Epidermal melanocyte (primary cell): ENCODE data around the gene BTG1.

Source experiments
- DNase-seq: peaks from one replicate; pipeline ENCODE4 v3.0.0; 2011; ENCODE audit warnings: low spot score; ENCODE audit not compliant: insufficient read length

BTG1 gene

DNA sequence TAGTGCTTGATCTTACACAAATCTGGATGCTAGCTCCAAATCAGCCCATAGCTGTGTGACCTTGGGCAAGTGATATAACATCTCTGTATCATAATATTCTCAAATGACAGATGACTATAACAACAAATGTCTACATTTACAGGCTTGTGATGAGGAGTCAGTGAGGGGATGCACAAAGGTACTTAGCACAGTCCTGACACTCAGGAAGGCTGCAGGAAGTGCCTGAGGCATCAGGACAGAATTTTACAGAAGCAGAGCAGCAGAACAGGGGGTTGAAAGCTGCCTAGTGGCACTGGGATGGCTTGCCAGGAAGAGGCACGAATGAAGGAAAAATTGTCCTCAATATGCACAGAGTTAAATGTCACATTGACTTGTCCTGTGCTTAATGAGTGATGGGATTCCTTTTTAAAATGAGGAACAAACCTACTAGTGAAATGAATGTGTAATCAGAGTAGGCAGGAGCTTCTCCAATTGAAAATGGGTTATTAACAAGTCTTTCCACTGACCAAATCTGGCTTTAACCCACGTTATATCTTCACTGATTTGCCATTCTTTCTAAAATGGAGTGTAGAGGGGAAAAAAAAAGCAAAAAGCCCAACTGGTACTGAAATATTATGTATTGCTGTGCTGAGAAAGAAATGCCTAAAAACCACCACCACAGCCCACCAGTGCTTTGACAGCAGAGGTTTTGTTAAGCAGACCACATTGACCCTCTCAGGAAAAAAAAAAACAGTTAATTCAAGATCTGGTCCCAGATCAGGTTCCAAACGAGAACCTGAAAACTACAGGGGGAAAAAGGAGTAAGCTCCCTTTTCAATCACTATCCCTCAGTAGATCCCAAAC, 11.6 kb downstream of the BTG1 start:
- DNase-seq: no peak

DNA sequence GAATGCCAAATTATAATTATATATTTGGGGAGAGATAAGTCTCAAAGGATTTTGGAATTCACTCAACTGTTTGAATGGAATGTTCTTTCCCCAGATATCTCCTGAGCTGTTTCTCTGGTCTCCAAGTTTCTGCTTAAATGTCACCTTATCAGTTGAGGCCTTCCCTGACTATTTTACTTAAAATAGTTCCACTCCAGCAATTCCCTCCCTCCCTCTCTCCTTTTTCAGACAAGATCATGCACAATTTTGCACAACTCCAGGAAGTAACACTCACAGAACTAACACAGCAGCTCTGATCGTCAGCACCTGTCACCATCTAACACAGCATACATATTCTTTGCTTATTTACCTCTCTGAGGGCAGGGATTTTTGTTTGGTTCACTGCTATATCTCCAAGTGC, 12.5 kb downstream of the BTG1 start:
- DNase-seq: no peak

DNA sequence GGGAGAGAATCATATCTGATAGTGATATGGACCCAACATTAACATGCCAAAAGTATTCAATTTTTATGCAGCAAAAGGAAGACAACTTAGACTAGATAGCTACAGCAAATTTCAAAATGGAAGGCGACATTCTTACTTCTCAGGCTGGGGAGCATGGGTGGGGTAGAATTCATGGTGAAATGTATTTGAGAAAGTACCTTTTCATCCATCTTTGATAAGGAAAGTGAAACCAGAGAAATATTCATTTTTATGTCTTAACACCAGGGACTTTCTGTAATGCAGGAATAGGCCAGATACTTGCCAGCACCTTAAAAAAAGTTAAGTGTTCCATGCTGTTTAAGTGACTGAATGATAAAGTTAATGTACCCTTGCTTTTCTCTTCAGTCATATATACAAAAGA, 13.4 kb downstream of the BTG1 start:
- DNase-seq: no peak

DNA sequence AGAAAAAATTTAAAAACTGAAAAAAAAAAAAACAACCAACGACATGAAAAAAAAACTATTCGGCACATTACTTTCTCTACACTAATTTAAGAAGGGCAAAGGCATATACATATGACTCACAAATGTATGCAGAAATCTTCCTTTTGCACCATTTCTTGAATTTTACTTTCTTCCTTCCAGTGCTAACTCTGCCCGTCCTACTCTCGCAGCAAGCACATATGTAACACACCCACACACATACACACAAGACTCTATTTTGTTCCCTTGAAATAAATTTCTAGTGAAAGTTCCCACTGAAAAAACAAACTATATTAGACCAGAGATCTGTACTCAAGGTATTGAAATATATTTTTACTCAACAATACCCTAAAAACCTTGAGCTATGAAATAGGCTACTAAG, 14.6 kb downstream of the BTG1 start:
- no peak for DNase-seq

DNA sequence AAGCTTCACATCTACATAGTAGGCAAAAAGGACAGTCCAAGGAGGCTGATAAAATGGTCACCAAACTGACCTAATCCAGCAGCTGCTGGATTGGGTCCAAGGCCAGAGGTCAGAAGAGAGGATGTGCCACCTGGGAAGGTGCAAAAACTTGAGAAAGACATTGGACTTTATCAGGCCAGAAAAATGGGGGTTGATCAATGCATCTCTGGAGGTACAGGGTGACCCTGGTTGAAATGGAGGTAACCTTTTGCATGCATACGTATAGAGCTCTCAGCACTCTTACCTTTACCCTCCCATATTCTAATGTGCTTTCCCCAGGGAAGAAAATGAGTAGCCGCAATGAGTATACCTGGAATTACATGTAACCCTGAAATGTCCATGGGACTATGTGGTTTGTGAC, 16.0 kb downstream of the BTG1 start:
- DNase-seq: no peak

DNA sequence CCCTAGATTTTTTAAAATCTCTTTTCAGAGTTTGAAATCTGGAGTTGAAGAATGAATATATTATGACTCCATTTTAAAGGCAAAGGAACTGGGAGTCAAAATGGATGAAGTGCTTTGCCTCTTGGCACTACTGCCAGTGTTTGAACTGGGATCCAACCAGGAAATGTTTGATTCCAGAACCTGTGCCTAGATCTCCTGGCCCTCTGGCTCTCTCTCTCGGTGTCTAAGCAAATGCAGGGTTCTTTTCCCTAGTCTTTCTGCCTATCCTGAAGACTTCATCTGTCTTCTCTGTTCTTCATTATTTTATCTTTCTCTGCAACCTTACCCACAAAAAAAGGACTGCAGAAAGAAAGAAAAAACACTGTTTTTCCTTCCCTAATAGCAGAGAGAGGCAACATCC, 17.0 kb downstream of the BTG1 start:
- no peak for DNase-seq

DNA sequence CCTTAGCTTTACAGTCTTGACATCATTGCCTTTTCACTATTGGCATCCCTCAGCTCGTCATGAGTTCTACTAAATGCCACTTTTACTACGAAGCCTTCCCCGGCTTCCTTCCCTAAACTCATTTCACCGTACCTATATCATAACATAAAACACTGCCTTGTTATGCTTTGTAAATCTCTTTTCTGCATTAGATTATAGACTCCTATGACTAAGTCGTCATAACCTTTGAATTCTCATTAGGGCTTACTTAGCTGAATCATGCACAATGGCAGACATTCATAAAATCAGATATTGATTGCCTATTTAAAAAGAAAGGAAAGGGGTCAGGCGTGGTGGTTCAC, 21.0 kb downstream of the BTG1 start:
- no peak for DNase-seq

DNA sequence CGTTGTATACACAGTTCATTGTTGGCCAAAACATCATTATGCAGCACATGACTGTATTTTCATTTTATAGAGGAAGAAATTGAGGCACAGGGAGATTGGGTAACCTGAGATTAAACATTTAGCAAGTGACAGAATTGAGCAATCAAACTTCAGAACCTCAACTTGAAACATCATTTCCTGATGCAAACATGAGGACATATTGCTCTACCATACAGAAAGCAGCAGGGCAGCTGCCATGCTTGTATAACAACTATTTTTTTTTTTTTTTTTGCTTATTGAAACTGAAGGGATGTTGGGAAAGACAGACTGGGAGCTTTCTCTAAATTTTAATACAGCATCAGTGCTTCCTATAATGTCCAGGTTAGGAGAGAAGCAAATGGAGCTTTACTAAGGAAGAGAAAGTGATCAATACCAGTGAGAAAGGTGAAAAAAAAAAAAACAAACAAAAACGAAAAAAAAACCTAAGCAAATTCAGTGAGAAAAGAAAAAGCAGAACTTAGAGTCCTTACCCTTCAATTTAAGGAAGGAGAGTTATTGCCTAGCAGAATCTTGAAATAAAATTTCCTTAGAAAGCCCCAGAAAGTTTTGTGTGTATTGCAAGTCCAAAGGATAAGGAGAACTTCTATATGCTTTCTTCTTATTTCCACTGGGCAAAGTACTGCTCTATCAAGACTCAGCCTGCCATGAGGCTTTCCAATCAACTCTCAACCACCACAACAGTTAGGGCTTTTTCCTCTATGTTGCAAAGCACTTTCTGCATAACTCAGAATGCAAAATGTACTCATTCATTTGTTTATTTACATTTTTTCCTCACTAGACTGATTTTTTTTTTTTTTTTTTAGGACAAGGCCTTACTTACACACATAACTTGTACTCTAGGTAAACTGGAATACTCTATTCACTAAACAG, 21.6 kb downstream of the BTG1 start:
- no peak for DNase-seq

DNA sequence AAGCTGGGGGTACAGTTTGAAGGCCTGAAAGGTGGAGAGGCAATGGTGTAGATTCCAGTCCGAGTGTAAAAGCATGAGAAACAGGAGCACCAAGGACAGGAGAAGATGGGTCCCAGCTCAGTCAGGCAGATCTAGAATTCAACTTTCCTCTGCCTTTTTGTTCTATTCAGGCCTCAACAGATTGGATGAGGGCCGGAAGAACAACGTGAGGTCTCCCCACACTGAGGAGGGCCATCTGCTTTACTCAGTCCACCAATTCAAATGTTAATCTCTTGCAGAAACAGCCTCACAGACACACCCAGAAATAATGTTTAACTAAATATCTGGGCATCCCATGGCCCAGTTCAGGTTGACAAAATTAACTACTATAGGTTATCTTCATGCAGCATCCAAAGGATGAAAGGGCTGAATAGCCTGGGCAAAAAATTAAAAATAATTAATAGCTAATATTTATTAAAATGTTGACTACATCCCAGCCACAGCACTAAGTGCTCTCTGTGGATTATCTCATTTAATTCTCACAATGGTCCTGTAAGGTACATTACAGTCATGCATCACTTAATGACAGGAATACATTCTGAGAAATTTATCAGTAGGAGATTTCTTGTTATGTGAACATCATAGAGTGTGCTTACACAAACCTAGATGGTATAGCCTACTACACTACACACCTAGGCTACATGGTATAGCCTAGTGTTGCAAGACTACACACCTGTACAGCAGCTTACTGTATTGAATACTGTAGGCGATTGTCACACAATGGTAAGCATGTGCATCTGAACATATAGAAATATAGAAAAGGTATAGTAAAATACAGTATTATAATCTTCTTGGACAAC, 22.5 kb downstream of the BTG1 start:
- DNase-seq: no peak

DNA sequence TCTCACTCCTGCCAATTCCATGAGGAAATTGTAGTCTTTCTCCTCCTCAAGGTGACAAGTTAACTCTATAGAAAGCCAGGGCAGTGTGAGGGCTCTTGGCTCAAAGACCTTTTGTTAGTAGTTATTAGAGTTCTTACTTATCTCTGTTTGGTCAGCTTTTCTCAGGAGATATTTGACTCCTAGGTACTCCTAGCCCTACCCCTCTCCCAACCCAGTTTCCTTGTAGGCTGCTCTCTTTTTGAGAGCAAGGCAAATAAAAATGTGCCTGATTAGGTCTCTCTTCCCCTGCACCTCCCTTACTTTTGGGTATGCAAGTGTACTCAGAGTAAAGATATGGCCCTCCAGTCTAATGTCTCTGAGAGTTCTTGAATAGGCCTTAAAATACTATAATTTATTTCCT, 23.8 kb downstream of the BTG1 start:
- no peak for DNase-seq

DNA sequence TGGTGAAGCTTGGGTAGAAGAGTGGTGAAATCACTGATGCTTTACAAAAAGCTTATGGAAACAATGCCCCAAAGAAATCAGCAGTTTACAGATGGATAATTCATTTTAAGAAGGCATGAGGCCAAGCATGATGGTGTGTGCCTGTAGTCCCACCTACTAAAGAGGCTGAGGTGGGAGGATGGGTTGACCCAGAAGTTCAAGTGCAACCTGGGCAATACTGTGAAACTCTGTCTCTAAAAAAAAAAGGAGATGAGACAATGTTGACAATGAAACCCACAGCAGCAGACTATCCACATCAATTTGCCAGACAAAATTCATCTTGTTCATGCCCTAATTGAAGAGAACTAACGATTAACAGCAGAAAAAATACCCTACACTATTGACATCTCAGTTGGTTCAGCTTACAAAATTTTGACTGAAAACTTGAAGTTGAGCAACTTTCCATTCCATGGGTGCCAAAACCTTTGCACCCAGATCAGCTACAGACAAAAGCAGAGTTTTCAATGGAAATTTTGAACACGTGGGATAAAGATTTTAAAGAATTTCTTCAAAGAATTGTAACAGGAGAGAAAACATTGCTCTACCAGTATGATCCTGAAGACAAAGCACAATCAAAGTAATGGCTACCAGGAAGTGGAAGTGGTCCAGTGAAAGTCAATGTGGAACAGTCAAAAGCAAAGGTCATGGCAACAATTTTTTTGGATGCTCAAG, 26.7 kb downstream of the BTG1 start:
- DNase-seq: no peak

DNA sequence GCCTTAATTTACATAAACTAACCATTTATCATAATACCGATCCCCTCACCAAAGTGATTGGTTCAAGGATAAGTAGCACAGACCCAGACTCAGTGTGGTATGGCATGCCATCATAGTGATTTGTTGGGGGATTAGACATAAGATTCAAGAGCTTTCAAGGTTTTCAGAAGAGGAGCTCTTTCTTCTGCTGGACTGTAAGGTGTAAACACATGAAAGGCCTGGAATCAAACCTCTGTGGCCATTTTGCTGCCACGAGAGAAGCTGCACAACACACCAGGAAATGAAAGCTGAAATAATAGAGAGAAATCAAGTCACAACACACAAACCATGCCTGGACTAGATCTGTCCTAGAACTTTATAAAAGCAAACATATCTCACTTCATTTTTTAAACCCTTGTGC, 30.8 kb downstream of the BTG1 start:
- DNase-seq: no peak

DNA sequence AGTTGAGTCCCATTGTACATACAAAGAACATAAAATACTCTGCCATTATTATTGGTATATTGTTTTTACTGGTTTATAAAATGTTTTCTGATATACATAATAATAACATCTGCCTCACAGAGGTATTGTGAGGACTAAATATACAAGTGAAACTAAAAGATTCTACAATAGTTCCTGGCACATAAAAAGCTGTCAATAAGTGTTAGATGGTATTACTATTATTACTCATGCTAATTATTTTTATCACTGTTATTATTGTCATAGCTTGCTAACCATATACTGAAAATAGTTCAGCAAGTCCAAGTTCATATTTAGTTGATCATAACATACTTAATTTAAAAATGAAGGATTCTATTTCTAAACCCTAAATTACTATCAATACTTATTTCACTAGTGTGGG, 34.4 kb downstream of the BTG1 start:
- DNase-seq: no peak

DNA sequence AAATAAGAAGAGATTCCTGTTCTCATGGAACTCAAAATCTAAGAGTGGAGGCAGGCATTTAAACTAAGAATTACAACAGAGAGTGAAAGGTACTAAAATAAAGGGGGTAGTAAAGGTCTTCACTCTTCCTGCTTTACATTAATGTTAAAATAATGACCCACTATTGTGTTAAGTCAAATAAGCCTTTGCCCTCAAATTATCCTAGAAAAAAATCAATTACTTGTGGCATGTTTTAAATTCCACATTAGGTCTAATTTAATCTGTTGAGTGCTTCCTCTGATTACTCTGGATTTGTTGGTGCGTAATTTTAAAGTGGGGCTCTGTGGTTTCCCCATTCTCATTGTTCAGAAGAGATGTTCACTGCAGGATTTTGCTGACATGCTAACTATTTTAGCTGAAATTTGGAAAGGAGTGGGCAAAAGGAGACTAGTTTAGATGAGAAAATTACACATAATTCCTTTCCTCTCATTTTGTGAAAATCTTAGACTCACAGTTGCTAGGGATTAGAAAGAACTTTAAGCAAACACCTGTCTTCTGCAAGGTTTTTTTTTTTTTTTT, 35.5 kb downstream of the BTG1 start:
- DNase-seq: no peak

DNA sequence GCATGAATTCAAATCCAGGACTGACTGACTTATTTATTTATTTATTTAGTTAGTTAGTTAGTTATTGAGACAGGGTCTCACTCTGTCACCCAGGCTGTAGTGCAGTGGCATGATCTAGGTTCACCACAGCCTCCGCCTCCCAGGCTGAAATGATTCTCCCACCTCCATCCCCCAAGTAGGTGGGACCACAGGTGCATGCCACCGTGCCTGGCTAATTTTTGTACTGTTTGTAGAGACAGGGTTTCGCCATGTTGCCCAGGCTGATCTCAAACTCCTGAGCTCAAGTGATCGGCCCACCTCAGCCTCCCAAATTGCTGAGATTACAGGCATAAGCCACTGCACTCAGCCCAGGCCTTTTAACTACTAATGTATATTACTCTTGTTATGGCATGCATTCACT, 36.0 kb downstream of the BTG1 start:
- DNase-seq: no peak

DNA sequence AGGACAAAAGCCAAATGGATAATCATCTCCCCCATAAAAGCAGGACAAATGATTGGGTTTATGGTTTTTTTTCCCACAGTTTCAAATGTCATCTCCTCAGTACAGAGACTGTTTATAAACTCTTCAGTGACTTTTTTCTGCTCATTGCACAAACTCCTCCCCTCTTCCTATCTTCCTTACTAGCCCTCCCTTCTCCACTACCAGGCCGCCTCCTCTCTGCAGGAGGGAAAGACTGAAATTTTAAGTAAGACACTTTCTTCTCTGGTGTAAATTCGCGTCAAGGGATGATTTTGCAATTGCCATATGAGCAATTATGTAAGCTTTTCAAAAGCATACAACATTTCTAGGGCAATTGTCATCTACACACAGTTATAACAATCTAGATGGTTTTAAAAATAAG, 37.0 kb downstream of the BTG1 start:
- DNase-seq: no peak

DNA sequence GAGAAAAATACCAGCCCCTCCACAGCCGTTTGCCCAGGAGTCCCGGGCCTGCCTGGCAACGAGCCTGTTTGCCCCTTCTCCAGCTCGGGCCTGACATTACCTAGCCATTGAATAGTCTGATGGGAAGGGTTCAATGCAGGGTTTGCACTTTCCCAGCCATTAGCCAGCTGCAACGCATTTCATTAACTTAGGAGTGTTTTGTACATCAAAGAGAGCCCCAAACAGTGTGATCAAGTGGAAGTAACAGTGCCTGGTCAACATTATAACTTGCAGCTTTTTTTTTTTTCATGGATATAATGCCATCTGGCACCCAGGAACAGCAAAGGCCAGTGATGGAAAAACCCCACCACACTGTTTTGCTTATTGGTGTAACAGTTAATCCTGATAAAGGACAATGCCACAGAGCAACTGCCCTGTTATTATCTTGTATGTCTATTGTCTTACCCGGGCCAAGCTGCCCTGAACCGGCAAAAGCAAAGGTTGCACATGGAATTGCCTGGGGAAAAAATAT, 38.0 kb downstream of the BTG1 start:
- DNase-seq: no peak

DNA sequence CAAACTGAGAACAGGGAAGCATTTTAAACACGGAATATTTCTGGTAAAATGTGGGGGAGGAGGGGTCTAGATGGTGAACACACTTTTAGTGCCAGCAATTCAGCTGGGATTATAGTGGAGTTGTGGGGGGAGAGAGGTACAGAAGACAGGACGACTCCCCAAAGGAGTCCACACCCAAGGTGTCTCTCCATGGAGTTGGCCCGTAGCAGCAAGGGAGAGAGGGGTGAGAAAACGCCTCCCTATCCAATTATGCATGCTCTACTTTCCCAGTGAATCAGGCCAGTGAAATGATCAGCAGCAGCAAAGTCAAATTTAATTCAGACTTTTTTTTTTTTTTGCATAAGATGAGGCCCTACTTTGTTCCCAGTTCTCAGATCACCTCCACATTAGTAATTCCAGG, 38.6 kb downstream of the BTG1 start:
- DNase-seq: no peak

DNA sequence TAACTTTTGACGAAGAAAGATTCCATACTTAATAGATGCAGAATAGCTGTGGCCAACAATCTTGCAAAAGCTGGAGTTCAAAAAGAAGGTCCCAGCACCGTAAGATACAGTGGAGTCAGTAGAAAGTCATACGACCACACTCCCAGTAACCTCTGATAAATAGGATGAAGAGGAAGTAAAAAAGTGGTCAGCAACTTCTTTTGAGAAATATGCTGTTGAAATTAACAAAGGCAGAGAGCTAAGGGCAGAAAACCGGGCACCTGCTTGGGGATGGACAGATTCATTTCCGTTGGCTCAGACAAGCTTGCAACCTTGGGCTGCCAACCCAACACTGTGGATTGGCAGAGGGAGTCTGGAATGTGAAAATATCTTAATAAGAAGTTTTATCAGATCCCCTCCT, 40.0 kb downstream of the BTG1 start:
- no peak for DNase-seq

DNA sequence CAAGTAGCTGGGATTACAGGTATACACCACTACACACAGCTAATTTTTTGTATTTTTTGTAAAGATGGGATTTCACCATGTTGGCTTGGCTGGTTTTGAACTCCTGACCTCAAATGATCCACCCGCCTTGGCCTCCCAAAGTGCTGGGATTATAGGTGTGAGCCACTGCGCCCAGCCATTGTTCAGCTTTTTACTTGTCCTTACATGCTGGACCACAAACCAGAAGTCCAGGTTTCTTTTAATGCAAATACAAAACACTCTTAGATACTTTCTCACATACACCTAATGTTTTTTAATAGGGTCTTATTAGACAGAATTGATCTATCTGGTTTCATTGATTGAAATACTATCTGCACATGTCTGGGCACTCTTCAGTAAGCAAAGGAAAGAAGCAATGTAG, 40.5 kb downstream of the BTG1 start:
- no peak for DNase-seq

DNA sequence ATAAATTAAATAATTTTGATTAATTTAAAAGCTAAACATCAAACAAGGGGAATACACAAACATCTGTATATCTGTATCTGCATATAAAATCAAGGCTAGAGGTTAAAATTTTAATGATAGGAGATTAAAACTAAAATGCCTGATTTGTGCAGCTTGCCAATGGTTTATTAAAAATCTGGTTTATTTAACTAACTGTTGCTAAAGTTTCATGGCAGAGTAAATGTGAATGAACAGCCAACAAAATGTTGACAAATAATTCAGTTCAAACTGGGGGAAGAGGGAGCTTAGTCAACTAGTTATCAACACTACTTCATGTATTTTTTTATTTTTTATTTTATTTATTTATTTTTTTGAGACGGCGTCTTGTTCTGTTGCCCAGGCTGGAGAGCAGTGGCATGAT, 43.0 kb downstream of the BTG1 start:
- no peak for DNase-seq
